NCI-H2107 (cell line): Measurements from ENCODE around the gene ZHX3.

Experiments
- DNase-seq: peaks from one replicate; lab custom pipeline; 2025; lab: John Stamatoyannopoulos, UW

ZHX3 gene

GRCh38 chr20:41151134-41151869, 166.2 kb downstream of the ZHX3 start:
- DNase-seq = no peak

- DNase-seq = no peak
Measured at GRCh38 chr20:41150664-41151063, 166.9 kb downstream of the ZHX3 start.

- no peak for DNase-seq
Measured at GRCh38 chr20:41148942-41149341, 168.6 kb downstream of the ZHX3 start.

DNA sequence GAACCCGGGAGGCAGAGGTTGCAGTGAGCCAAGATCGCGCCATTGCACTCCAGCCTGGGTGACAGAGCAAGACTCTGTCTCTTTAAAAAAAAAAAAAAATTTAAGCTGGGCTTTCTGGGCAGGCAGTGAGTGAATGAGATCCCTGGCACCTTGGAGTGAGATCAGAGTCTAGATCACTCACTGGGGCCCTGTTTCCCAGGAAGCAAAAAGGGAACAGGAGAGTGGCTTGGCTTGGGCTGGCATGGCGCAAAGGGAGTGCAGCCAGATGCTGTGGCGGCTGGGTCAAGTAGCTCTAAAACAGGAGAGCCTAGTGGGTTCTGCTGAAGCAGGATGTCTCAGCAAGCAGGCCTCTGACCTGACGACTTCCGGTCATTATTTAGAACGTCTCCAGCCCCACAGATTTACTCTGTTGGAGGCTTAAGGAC, 169.8 kb downstream of the ZHX3 start:
- no peak for DNase-seq

- no peak for DNase-seq
Measured at GRCh38 chr20:41145821-41146620, 171.5 kb downstream of the ZHX3 start.

- no peak for DNase-seq
Measured at GRCh38 chr20:41145317-41145716, 172.2 kb downstream of the ZHX3 start.

GRCh38 chr20:41143354-41143753, 174.2 kb downstream of the ZHX3 start:
- DNase-seq = no peak

- DNase-seq = no peak
Measured at GRCh38 chr20:41142919-41143318, 174.6 kb downstream of the ZHX3 start.

- no peak for DNase-seq
Measured at GRCh38 chr20:41142245-41142644, 175.3 kb downstream of the ZHX3 start.

DNA sequence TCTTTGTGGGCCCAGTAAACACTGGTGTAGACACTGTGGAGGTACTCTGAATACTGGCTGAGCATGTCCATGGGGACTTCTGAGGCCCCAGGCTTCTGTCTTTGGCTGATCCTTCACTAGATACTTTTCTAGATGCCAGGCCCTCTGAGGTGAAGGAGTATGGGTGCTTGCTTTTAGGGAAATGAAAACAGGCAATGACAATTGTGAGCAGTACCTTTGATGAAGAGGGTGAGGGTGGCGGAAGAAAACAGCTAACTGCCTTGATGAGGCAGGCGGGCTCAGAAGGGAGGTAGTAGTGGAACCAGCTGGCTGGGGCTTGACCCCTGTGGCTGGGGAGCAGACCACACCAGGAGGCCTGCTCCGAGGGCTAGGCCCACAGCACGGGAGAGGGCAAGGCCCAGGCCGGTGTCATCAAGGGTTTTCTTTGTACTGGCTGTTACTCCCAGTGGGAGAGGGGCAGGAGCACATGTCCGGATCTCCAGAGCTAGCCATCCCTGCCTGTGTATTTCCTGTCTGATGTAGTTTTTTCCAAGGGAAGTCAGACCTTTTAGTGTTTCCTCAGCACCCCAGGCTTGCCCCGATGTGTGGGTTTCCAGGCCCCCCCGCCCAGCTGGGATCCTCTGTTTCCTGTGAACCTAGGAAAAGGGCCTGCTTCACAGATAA, 176.2 kb downstream of the ZHX3 start:
- no peak for DNase-seq

DNA sequence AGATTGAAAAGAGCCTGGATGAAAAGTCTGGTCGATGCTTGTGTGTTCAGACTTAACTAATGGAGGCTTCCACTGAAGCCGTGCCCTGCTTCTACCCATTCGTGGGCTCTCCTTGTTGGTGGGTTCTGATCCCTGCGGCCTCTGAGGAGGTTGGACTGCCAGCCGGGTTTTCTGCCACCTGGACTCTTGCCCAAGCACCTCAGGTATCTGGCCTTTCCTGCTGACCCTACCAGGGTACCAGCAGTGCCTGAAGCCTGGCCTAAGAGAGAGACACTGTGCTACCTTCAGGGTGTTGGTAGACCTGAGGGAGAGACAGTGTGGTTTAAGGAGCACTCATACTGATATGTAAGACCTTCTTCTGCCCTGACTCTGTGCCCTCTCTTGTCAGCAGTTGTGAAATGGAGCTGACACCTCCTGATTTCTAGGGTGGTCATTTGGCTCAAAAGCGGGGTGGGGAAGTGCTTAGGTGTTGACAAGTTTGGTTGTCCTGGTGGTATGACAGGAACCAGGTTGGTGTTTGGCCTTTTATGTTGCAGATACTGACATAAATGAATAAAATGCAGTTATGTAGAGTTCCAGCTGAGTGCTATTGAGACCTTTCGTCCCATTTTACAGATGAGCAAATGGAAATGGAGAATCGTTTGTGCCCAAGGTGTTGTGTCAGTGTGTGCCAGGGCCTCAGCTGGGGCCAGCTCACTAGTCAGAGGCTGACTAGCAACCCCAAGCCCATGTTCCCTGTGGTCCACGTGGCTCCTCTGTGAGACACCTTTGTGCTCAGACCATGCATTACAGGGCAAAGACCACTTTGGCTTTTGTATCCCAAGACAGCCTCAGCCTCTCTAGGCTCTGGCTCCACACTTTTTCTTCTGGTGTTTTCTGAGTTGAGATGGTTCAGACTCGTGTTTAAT, 177.1 kb downstream of the ZHX3 start:
- DNase-seq = no peak

DNA sequence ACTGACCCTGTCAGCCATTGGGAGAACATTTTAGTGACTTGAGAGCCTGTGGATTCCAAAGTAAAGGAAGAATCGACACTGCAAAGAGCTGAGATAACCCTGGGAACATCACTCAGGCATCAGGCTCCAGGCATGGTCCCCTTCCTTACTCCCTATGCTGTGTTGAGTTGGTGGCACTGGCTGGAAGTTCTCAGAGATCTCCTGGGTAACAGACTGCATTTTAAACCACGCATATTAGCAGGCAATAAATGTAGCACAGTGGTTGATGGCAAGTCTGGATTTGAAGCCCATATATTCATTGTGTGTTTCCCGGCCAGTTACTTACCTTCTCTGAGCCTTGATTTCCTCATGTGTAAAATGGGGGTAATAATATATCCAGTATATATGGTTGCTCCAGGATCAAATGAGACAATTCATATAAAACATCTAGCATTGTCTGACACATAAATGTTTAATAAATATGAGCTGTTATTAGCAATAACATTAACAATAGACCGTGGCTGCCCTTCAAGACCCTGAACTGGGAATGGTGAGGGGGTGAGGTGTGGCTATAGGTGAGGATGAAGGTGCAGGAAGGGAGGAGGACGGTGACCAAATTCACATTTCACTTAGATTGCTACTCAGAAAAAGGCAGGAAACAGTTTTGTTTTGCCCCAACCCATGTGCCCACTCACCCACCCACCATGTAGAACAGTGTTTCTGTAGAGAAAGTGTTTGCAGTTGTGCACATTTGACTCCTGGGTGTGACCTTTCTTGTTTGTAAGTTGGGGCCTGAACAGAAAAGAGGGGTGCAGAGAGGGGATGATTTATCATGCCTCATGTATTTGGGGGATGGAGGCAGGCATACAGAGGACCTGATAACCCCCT, 178.1 kb downstream of the ZHX3 start:
- DNase-seq = no peak

DNA sequence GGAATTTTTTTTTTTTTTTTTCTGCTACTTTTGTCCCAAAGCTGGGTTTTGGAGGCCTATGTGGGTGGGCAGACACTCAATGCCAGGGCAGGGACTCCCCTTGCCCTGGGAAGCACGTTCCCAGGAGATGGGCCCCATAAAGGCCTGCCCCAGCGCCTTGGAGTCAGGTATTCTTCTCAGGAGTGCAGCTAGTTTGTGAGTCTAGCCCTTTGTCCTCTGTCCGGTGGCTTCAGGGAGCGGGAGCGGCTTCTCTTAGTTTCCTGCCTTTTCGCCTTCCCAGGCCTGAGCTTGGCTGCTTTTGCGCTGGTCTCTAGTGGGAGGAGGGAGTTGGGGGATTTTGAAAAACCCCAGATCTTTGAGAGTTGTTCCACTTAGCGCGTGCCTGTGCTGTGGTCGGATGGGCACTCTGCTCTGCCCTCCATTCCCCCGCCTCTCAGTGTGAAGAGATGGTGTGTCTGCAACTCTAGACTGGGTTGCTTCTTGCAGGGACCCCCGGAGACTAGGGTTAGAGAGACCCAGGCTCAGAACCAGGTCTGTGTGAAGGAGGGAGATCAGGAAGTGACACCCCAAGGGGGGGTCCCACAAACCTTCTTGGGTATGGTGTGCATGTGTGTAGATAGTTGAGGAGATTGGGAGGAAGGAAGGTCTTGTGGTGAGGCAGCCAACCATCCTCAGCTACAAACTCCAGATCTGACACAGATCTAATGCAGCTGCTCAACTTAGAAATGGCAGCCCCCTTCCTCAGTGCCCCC, 178.9 kb downstream of the ZHX3 start:
- DNase-seq = no peak

GRCh38 chr20:41137614-41138474, 179.7 kb downstream of the ZHX3 start:
- no peak for DNase-seq

DNA sequence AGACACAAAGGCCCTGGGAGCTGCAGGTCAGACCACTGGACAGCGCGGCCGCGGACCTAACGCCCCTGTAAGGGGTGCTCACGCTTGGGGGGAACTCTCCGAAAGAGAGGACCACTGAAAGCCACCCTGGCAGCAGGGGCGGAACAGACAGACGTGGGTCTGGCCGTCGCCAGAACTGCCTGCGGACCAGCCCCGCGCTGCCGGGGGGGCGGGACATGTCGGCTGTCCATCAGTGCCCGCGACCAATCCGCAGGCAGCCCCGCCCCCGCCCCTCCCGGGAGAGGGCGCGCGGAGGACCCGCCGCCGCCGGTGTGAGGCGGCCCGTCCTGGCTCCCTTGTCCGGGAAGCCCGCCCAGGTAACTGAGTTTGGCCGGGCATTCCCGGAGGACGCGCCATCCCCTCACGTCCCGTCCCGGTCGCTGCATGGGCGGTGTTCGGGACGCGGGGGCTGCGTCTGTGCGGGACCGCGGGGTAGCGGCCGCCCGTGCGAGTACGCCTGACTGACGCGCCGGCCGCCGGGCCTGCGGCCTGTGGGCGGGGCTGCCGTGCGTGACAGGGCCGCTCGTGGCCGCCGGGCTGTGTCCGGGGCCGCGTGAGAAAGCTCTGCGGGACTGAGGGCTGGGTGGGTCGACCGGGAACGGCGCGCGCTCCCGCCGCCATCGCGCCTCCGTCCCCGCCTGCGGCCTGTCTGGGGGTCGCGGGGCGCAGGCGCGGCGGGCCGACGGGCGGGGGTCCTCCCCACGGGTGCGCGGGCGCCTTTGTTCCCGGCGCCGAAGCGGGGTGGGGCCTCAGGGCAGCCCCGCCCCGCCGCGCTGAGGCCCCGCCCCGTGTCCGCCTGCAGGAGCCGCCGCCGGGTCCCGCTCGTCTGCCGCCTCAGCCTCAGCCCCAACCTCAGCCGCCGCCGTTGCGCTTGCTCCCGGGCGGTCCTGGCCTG, 180.6 kb downstream of the ZHX3 start, which contains the start of gene PLCG1:
PLCG1 (plus strand) TSS at position 864 of the 934 bp plus-strand sequence. CDS start 99 bp downstream, outside the sequence.
- peak; percentile 10 for DNase-seq

GRCh38 chr20:41135888-41136679, 181.4 kb downstream of the ZHX3 start:
- no peak for DNase-seq
